Measurements from ENCODE around the gene BBC3.
A peak's percentile ranks its signal among the peaks of the same experiment; 100 is the strongest.
"Not testable (repeated sequence)": the region's sequence is repeated elsewhere in the genome, so short reads cannot be mapped to it uniquely, and the experiment has no call there.

The BBC3 gene, protein sequence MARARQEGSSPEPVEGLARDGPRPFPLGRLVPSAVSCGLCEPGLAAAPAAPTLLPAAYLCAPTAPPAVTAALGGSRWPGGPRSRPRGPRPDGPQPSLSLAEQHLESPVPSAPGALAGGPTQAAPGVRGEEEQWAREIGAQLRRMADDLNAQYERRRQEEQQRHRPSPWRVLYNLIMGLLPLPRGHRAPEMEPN

DNA sequence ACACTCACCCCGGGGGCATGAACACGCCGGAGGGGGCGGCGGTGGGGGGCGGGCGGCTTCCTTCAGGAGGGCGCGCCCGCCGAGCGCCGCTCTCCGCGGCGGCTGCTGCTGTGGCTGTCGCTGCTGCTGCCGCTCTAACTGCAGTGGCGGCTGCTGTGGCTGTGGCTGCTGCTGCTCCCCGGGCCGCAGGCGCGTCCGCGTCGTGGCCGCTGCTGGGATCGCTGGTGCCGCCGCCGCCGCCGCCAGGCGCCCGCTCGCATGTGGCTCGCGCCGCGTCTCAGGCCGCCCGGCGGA, at the start of gene BBC3:
TSS of gene BBC3 (minus strand) at position 279 of the 294 bp plus-strand sequence. CDS start 2,768 bp downstream, outside the sequence.
- DNase-seq (ENCODE audit: low read depth, low spot score): no peak

DNA sequence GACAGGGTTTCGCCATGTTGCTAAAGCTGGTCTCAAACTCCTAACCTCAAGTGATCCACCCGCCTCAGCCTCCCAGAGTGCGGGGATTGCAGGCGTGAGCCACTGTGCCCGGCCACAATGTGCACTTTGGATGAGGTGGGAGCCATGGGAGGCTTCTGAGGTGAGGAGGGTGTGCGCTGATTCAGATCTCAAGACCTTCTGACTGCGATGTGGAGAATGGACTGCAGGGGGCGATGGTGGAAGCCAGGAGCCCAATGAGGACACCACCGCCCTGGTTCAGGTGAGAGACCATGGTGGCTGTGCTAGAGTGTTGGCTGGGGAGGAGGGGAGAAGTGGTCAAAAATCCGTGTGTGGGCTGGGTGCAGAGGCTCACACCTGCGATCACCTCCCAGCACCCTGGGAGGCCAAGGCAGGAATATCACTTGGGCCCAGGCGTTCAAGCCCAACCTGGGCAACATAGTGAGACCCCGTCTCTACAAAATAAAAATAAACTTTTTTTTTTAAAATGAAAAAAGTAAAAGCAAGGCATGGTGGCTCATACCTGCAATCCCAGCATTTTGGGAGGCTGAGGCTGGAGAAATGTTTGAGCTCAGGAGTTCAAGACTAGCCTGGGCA, 49.3 kb upstream of the BBC3 start:
- DNase-seq (ENCODE audit: low read depth, low spot score): no peak

DNA sequence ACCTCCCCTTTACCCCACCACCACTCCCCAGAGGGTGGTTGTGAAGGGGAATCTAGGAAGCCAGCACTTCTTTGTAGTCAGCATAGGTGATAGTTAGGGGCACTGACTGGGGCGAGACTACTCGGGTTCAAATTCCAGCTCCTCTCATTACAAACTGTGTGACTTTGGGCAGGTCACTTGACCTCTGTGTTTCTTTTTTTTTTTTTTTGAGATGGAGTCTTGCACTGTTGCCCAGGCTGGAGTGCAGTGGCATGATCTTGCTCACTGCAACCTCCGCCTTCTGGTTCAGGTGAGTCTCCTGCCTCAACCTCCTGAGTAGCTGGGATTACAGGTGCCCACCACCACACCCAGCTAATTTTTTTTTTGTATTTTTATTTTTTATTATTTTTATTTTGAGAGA, 45.5 kb upstream of the BBC3 start:
- not testable (repeated sequence) for DNase-seq (ENCODE audit: low read depth, low spot score)

DNA sequence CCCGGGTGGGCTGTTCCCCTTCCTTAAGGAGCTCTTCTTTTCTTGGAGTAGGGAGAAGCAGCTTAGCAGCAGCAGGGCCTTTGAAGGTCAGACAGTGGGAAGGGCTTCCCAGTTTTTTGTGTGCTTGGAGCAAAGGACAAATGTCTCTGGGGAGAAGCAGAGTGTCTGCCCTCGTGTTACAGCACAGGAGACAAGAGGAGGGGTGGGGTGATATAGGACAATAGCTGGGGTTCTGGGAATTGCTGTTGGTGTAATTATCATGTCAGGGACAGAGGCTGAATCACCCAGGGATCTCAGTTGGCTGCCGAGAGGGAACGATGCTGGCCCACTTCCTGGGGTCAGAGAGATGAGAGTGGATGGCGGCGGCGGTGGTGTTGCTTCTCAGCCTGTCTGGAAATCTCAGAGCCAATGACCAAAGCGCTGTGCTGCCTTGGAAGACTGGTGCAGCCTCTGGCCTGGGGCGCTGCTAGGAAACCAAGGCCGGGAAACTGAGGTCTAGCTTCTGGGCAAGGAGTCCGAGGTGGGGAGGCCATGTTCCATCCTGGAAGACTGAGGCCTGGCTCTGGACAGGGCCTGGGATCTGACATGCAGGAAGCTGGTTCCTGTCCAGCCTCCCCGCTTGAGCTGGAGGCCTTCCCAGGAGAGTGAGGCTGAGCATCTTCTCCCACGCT, 44.9 kb upstream of the BBC3 start:
- DNase-seq (ENCODE audit: low read depth, low spot score): no peak

DNA sequence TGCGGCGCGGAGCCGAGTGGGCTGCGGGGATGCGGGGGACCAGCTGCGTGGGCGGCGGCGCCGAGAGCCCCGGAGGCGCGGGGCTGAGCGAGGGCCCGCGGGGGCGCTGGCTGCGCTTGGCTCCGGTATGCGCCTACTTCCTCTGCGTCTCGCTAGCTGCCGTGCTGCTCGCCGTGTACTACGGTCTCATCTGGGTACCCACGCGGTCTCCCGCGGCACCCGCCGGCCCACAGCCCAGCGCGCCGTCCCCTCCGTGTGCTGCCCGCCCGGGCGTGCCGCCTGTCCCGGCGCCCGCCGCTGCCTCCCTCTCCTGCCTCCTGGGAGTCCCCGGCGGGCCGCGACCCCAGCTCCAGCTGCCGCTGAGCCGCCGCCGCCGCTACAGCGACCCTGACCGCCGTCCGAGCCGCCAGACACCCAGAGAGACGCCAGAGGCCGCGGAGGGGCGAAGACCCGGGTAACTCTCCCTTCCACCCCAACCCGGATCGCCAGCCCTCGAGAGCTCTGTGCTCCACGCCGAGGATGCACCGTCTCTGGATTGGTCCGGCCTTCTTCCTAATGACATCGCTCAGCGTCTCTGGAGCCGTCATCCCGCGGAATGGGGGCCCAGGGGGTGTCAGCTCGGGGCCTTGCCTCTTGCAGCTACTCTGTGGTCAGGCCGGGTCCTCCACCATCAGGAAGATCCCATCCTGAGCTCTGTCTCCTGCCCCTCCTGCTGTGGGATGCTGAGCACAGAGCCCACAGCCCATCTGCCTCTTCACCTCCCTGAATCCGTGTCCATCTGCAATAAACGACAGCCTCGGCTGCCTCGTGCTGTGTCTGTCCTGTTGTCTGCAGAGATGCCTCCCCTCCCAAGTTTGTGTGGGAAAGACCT, 44.1 kb upstream of the BBC3 start:
- no peak for DNase-seq (ENCODE audit: low read depth, low spot score)

DNA sequence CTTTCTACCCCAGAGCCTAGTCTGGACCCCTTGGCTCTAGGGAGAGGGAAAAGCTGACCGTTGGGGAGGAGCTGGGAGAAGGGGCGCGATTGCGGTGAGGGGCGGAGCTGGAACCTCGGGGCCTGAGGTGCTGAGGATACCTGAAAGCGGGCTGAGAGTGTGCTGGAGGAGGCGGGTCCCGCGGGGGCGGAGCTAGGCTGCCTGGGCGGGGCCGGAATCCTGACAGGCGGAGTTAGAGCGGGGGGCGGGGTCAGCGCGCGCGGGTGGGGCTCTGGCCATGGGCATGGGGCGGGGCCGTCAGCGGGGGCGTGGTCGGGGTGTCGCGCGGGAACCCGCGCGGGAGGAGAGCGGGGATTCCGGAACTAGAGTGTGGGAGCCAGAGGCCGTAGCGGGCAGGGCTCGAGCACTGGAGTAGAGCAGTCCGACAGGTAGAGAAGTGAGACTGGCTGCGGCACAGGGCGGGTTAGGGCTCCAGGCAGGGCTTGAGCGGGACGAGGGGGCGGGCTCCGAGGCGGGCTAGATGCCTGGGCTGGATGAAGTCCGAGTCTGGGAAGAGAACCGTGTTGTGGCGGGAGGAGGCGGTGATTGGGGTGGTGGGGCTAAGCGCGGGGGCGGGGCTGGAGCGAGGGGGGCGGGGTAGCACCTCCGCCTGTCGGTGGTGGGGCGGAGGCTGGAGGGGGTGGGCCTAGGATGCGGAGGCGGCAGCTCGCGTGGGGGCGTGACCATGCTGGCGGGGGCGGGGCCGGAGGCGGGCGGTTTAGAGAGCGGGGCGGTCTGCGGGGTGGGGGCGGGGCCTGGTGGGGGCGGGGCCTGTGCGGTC, 43.3 kb upstream of the BBC3 start, which contains the start of gene INAFM1:
TSS of gene INAFM1 (plus strand) at position 815 of the 820 bp plus-strand sequence. CDS start 35 bp downstream, outside the sequence.
- peak; percentile 99 for DNase-seq (ENCODE audit: low read depth, low spot score)

DNA sequence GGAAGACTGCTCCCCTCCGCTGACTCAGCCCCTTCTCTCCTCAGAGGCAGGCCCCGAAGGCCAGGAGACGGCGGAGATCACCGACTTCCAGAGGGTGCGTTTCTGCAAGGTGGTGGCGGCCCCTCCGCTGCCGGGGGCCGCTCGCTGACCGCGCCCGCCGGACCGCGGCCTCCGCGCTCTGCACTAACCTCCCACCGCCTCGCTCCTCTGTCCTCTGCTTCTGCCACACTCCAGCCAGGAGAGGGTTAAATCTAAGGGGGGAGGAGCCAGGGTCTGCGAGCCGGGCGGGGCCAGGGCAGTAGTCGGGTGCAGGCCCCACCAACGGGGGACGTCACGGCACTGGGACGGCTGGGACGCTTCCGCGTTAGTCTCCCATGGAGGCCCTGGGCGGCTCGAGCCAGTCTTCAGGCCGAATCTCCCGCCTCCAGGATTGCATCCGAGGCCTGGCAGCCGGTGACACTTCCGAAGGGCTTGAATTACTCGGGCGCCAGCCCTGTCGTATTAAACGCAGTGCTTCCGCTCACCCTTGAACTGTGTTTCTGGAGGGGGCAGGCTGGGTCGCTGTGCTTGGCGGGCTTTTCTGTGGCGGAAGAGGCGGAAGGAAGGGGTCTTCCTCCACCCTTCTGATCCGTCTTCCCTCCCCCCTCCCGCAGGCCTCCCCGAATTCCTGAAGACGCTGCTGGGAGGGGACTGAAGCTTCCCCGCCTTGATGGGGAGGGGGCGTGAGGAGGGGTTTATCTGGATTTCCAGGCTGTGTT, 42.5 kb upstream of the BBC3 start:
- peak; percentile 81 for DNase-seq (ENCODE audit: low read depth, low spot score)

DNA sequence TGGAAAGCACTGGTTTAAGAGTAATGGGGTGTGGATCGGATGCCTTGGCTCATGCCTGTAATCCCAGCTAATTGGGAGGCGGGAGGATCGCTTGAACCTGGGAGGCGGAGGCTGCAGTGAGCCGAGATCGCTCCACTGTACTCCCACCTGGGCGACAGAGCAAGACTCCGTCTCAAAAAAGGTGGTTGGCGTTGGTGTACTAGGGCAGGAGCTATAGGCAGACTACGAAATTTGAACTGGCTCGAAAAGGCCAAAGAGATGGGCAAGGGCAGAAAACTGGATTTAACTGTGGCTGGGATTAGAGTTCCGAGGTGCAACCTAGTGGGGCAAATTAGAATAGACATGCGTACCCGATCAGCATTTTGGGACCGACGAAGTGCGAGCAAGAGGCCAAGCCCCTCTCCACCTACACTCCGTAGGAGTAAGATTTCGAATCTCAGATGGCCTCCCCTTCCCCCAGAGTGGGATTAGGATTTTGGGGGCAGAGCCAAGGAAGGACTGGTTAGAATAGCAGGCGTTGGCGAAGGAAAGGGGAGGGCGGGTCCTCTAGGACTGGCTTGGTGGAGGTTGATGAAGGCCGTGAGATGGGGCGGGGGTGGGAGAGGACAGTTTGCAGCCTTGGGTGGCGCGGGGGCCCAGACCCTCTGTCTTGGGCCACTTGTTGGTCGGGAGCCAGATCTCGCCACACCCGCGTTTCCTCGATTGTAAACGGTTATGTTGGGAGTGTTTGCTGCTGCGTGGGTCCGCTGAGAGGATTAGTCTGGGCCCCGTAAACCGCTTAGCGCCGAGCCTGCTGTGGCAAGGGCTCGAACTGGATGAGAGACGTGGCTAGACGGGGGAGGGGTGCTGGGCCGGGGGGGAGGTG, 41.7 kb upstream of the BBC3 start:
- DNase-seq (ENCODE audit: low read depth, low spot score): peak; percentile 11

DNA sequence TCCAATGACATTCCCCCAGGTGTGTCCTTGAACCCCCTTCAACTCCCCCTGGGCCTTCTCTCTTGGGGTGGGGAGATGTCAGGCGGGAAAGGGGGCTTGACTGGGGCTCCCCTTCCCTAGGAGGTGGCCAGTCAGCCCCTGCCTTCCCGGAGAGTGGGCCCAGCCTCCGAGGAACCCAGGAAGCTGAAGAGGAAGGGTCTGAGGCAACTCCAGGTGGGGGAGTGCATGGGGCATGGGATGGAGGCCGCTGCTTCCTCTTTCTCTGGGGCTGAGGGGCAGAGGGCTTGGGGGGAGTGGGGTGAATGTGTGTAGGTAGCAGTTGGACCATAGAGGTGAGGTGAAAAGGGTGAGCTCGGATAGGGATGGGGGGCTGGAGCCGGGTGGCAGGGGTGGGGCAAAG, 41.0 kb upstream of the BBC3 start:
- DNase-seq (ENCODE audit: low read depth, low spot score): no peak

DNA sequence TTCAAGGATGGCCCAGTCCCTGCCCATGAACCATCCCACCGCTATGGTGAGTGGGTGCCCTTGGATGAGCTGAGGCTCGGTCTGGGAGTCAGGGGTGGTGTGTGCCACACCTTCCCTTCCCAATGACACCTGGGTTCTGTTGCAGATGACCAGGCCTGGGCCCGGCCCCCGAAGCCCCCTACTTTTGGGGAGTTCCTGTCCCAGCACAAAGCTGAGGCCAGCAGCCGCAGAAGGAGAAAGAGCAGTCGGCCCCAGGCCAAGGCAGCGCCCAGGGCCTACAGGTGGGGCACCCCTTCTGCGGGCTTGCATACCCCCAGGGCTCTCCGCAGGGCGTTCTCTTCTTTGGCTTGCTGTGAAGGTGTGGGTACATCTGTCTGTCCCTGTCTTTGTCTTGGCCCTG, 39.4 kb upstream of the BBC3 start:
- no peak for DNase-seq (ENCODE audit: low read depth, low spot score)

DNA sequence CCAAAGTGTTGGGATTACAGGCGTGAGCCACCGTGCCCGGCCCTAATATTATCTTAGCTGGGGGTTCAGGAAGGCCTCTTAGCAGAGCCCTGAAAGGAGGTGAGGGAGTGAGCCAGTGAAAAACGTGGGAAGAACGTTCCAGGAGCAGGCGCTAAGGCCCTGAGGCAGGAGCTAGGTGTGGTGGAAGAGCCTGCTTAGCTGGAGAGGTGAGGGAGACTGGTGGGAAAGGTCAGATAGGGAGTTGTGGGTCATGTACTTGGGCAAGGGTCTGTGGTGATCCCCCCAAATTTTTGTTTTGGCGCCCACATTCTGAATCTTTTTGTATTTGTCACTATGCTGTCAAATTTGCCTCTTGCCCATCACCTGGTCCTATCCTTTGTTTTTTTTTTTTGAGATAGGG, 38.6 kb upstream of the BBC3 start:
- DNase-seq (ENCODE audit: low read depth, low spot score): no peak

DNA sequence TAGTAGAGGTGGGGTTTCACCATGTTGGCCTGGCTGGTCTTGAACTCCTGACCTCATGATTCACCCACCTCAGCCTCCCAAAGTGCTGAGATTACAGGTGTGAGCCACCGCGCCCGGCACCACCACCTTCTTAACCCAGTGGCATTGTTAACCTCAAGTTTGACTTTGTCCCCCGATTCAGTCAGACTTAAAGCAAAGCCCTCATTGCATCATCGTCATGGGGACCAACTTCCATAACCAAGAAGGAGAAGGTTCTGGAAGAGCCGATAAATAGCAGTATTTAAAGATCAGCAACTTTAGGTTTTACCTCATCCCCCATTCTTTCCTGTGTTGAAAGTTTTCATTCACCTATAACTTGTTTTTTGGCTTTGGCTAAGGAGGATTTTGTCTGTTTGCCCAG, 37.0 kb upstream of the BBC3 start:
- DNase-seq (ENCODE audit: low read depth, low spot score): no peak

DNA sequence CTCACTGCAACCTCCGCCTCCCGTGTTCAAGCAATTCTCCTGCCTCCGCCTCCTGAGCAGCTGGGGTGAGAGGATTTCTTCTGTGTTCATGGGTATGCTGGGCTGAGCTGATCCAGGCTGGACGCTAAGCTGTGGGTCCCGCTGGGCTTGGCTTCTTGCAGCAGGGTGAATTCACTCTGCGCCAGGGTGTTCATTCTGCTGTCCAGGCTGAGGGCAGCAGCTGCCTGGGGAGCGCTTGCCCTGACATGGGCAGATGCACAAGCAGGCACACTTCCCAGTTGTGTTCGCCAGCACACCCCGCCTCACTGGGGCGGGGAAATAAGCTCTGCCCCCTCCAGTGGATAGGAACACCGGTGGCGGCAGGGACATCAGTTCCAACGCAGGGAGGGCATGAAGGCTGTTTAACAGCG, 36.4 kb upstream of the BBC3 start:
- no peak for DNase-seq (ENCODE audit: low read depth, low spot score)

DNA sequence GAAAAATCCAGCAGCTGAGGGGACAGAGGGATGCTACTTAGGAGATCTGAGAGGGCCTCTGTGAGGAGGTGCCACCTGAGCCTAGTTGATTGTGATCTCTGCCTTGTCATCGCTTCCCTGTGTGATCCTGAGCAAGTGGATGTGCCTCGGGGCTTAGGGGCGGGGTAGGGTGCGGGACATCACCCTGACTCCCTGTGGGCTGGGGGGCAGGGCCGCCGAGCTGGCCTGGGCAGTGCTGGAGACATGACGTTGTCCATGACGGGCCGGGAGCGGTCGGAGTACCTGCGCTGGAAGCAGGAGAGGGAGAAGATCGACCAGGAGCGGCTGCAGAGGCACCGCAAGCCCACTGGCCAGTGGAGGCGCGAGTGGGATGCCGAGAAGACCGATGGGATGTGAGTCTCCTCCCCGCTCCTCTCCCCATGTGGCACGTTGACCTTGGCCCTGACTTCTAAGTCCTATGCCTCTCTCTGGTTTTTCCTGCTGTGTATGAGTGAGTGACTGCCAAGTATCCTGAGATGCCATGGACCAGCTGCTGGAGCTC, 35.5 kb upstream of the BBC3 start:
- DNase-seq (ENCODE audit: low read depth, low spot score): no peak

DNA sequence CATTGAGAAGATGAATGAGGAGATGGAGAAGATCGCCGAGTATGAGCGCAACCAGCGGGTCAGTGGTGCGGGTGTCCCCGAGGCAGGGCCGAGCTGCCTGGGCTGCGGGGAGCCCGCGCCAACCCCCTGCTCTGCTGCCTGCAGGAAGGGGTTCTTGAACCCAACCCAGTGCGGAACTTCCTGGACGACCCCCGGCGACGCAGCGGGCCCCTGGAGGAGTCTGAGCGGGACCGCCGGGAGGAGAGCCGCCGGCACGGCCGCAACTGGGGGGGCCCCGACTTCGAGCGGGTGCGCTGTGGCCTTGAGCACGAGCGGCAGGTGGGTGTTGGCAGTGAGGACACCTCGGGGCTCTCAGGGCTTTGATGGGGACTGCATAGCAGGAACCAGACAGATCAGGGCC, 33.6 kb upstream of the BBC3 start:
- DNase-seq (ENCODE audit: low read depth, low spot score): no peak

DNA sequence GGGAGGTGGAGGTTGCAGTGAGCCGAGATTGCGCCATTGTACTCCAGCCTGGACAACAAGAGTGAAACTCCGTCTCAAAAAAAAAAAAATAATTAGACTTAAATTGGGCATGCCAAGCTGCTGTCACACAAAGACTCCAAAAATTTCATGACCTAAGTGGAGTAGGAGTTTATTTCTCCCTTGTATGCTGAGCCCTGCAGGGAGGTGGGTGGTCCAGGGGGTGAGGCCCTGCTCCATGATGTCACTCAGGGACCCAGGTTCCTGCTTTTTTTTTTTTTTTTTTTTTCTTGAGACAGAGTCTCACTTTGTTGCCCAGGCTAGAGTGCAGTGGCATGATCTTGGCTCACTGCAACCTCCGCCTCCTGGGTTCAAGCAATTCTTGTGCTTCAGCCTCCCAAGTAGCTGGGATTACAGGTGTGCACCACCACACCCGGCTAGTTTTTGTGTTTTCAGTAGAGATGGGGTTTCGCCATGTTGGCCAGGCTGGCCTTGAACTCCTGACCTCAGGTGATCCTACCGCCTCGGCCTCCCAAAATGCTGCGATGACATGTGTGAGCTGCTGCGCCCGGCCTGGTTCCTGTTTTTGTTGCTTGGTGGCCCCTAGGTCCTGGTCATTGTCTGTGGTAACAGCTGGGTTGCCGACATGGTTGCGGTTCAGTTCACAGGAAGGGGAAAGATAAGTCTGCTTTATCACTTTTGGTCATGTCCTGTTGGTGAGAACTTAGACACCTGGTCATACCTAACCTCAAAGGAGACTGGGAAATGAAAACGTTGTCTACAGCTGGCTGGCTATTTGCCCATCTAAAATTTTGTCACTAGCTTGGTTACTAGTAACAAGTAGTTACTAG, 31.2 kb upstream of the BBC3 start:
- DNase-seq (ENCODE audit: low read depth, low spot score): not testable (repeated sequence)

DNA sequence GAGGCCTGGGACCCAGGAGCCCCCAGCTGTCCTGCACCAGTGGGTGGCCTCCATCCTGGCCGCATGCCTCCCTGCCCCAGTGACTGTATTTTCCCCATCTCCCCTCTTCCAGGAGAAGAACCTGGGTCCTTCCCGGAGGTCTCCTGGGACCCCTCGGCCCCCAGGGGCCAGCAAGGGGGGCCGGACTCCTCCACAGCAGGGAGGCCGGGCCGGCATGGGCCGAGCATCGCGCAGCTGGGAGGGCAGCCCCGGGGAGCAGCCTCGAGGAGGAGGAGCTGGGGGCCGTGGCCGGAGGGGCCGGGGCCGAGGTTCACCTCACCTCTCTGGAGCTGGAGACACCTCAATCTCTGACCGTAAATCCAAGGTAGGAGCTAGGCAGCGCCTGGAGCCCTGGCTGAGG, 29.5 kb upstream of the BBC3 start:
- DNase-seq (ENCODE audit: low read depth, low spot score): no peak

DNA sequence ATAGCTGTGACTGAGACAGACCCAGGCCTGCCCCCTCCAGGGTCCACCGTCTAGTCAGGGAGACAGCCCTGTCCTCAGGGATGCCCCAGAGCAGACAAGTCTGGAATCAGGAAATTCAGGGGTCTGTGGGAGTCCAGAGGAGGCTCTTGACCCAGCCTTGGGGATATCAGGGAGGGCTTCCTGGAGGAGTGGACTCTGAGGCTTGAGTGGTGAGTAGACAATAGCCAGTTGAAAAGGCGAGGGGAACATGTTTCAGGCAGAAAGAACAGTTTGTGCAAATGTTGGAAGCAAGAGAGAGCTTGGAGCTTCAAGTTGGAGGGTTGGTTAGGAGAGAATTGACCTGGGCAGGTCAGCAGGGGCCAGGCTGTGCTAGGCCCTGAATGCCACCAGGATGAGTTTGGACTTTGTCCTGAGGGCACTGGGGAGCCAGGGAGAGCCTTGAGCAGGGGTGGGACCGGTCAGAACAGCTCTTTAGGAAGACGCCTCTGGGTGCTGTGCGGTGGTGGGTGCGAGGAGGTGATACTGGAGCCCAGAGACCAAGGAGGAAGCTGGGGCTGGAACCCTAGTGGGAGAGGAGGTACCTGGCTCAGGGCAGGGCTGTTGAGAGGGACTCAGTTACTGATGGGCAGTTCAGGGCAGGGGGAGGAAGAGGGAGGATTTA, 28.0 kb upstream of the BBC3 start:
- no peak for DNase-seq (ENCODE audit: low read depth, low spot score)
